Liver (tissue), 9 donors: ENCODE measurements around the gene ARHGEF7. TPM values are rescaled to one million over a fixed set of nuclear protein-coding genes. Genes with fewer than 3 reads are reported as not detected.
"Not testable (repeated sequence)": the region's sequence is repeated elsewhere in the genome, so short reads cannot be mapped to it uniquely, and the experiment has no call there.

Experiments used
- DNase-seq: peaks from one replicate; pipeline ENCODE4 v3.0.0-alpha.2; 2017; ENCODE audit warnings: low spot score
- H3K27ac ChIP-seq, 2 donors: one replicate each; pipeline ENCODE4 v1.7.0; 2013; ENCODE audit warnings: inconsistent platforms in 2 of 2, low read length in 2 of 2, control low read depth in 1 of 2, low read depth in 1 of 2, mild to moderate bottlenecking in 1 of 2
- H3K27me3 ChIP-seq, 4 donors: one replicate each; pipeline versions ENCODE4 v1.6.1 to v1.7.0; 2013; ENCODE audit warnings: low read length in 3 of 4, inconsistent platforms in 1 of 4, mild to moderate bottlenecking in 1 of 4, moderate library complexity in 1 of 4; ENCODE audit not compliant: control insufficient read depth in 4 of 4, insufficient read depth in 4 of 4
- H3K36me3 ChIP-seq, 4 donors: one replicate each; pipeline versions ENCODE4 v1.6.1 to v1.7.0; 2013; ENCODE audit warnings: low read length in 3 of 4, mild to moderate bottlenecking in 3 of 4, low read depth in 1 of 4, moderate library complexity in 1 of 4; ENCODE audit not compliant: control insufficient read depth in 4 of 4, insufficient read depth in 3 of 4
- H3K4me1 ChIP-seq, 4 donors: one replicate each; pipeline versions ENCODE4 v1.6.1 to v1.7.0; 2013; ENCODE audit warnings: low read length in 3 of 4, mild to moderate bottlenecking in 3 of 4, moderate library complexity in 1 of 4; ENCODE audit not compliant: control insufficient read depth in 4 of 4, insufficient read depth in 4 of 4
- H3K4me3 ChIP-seq, 3 donors: one replicate each; pipeline versions ENCODE4 v1.6.1 to v1.7.0; 2013; ENCODE audit warnings: low read length in 3 of 3, control low read depth in 1 of 3, low read depth in 1 of 3, mild to moderate bottlenecking in 1 of 3
- H3K9ac ChIP-seq, 2 donors: one replicate each; pipeline ENCODE4 v1.7.0; 2013; ENCODE audit warnings: low read length in 2 of 2, mild to moderate bottlenecking in 2 of 2, moderate library complexity in 2 of 2, control low read depth in 1 of 2, low read depth in 1 of 2
- H3K9me3 ChIP-seq, 4 donors: one replicate each; pipeline versions ENCODE4 v1.6.1 to v1.7.0; 2013; ENCODE audit warnings: low read length in 3 of 4; ENCODE audit not compliant: control insufficient read depth in 4 of 4
- EGR1 ChIP-seq, 2 donors: IDR thresholded peaks; 2 replicates each; pipeline ENCODE4 v1.6.1; 2016 to 2018; ENCODE audit warnings: antibody characterized with exemption in 2 of 2, low read depth in 2 of 2
- FOXA2 ChIP-seq: IDR thresholded peaks from 2 replicates; pipeline ENCODE4 v1.6.1; 2016; ENCODE audit warnings: antibody characterized with exemption
- GABPA ChIP-seq, 2 donors: IDR thresholded peaks in 1 of 2; conservative IDR thresholded peaks in 1 of 2; 2 replicates each; pipeline ENCODE4 v1.6.1; 2016; ENCODE audit warnings: antibody characterized with exemption in 2 of 2, mild to moderate bottlenecking in 1 of 2, moderate library complexity in 1 of 2
- HNF4A ChIP-seq, 2 donors: conservative IDR thresholded peaks; 2 replicates each; pipeline ENCODE4 v1.6.1; 2016; ENCODE audit warnings: antibody characterized with exemption in 2 of 2, mild to moderate bottlenecking in 2 of 2
- HNF4G ChIP-seq: IDR thresholded peaks from 2 replicates; pipeline ENCODE4 v1.6.1; 2016; ENCODE audit warnings: antibody characterized with exemption
- NR2F2 ChIP-seq: IDR thresholded peaks from 2 replicates; pipeline ENCODE4 v1.6.1; 2016; ENCODE audit warnings: antibody characterized with exemption
- RAD21 ChIP-seq, 2 donors: IDR thresholded peaks; 2 replicates each; pipeline ENCODE4 v1.6.1; 2016; ENCODE audit warnings: antibody characterized with exemption in 2 of 2, mild to moderate bottlenecking in 2 of 2
- RXRA ChIP-seq, 2 donors: IDR thresholded peaks; 2 replicates each; pipeline ENCODE4 v1.6.1; 2017 to 2018; ENCODE audit warnings: antibody characterized with exemption in 2 of 2, mild to moderate bottlenecking in 1 of 2
- SP1 ChIP-seq: IDR thresholded peaks from 2 replicates; pipeline ENCODE4 v1.6.1; 2018; ENCODE audit warnings: antibody characterized with exemption, mild to moderate bottlenecking
- YY1 ChIP-seq: IDR thresholded peaks from 2 replicates; pipeline ENCODE4 v1.6.1; 2016; ENCODE audit warnings: antibody characterized with exemption, mild to moderate bottlenecking
- WGBS: extraction: QIAGEN DNeasy Blood & Tissue Kit; methylation state at CpG from one replicate; pipeline ENCODE4 v1.1.7; 2013; 5-methylcytosine and 5-hydroxymethylcytosine counted together
- polyA plus RNA-seq, 2 donors: library from polyadenylated mRNA; stranded (reverse) in 1 of 2; unstranded in 1 of 2; fragments of 200-250 nt in 1 of 2; fragments of >200 nt in 1 of 2; fragmentation: Nextera tagmentation in 1 of 2; extraction: Ambion mirVana in 1 of 2; gene quantifications; one replicate each; pipeline versions ENCODE4 v1.2.1 to v1.2.3, GENCODE V29; 2013 to 2015
- total RNA-seq, 2 donors: library from RNA; depleted of rRNA; stranded (reverse); fragments of >200 nt; gene quantifications; one replicate each; pipeline ENCODE4 v1.2.3, GENCODE V29; 2014
- TF ChIP-seq, protein P1 (sequence below): IDR thresholded peaks from 2 replicates; pipeline ENCODE4 v1.6.1; 2016; ENCODE audit warnings: antibody characterized with exemption, mild to moderate bottlenecking
- TF ChIP-seq, protein P2 (sequence below): IDR thresholded peaks from 2 replicates; pipeline ENCODE4 v1.6.1; 2016; ENCODE audit warnings: antibody characterized with exemption
- donor health status: healthy.
- donor health status: healthy.
- donor health status: healthy.
- donor health status: healthy.
- donor health status: healthy.

The ARHGEF7 gene
- total and polyA plus RNA-seq, 4 donors = 10.3 to 37.5 (median 20.1) TPM

DNA sequence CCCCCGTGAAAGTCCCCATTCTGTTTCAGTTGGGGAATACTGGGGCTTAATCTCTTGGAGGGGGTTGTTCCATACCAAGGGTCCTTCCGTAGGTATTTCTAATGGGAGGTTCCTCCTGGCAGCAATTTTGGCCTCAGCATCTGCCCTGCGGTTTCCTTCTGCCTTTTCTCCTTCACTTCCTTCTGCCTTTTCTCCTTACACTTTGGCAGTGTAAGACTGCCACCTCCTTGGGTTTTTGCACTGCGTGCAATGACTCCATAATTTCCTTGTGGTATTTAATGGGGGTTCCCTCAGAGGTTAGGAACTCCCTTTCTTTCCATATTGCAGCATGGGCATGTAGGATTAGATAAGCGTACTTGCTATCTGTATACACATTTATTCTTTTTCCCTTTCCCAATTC, 78.1 kb downstream of the ARHGEF7 start:
- H3K27ac ChIP-seq, H3K9me3 ChIP-seq, H3K9ac ChIP-seq, DNase-seq, H3K4me1 ChIP-seq, H3K4me3 ChIP-seq, H3K36me3 ChIP-seq, H3K27me3 ChIP-seq: not testable (repeated sequence)
- WGBS = 85% methylated on average over 5 of the region's 5 CpGs

DNA sequence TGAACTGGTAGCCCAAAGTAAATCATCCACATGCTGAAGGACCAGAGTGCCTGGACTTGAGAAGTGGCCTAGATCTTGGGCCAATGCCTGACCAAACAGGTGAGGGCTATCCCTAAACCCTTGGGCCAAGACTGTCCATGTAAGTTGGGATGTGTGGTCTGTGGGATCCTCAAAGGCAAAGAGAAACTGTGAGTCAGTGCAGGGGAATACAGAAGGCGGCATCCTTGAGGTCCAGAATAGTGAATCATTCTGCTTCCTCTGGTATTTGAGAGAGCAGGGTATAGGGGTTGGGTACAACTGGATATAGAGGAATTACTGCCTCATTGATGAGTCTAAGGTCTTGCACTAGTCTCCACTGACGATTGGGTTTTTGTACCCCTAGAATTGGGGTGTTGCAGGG, 79.5 kb downstream of the ARHGEF7 start:
- not testable (repeated sequence) for H3K4me3 ChIP-seq, H3K9me3 ChIP-seq, H3K9ac ChIP-seq, H3K36me3 ChIP-seq, DNase-seq, H3K27me3 ChIP-seq, H3K4me1 ChIP-seq, H3K27ac ChIP-seq
- WGBS = 96% methylated on average over 2 of the region's 2 CpGs

DNA sequence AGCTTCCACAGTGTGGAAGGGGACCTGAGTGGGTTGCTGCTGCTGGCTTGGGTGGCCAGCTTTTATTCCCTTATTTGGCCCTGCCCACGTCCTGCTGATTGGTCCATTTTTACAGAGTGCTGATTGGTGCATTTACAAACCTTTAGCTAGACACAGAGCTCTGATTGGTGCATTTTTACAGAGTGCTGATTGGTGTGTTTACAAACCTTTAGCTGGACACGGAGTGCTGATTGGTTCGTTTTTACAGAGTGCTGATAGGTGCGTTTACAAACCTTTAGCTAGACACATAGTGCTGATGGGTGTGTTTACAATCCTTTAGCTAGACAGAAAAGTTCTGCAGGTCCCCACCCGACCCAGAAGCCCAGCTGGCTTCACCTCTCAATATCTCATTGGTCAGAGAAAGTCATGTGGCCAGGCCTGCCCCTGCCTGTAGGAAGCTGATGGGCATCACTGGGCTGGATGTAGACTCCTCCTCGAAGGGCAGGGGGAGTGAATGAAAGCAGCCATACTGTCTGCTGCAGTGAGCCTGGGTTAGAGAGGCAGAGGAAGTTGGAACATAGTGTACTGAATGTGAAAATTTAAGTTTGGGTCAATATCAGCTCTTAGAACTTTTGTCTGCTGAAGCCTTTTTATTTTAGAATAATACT, 83.7 kb downstream of the ARHGEF7 start:
- 96% methylated on average over 6 of the region's 6 CpGs for WGBS
- not testable (repeated sequence) for H3K27ac ChIP-seq, H3K9me3 ChIP-seq, DNase-seq, H3K27me3 ChIP-seq, H3K4me3 ChIP-seq, H3K36me3 ChIP-seq, H3K9ac ChIP-seq
- peaks cover 2 to 10% (median 5%) of the 10 kb centered on the region in 4 donors for H3K4me1 ChIP-seq

DNA sequence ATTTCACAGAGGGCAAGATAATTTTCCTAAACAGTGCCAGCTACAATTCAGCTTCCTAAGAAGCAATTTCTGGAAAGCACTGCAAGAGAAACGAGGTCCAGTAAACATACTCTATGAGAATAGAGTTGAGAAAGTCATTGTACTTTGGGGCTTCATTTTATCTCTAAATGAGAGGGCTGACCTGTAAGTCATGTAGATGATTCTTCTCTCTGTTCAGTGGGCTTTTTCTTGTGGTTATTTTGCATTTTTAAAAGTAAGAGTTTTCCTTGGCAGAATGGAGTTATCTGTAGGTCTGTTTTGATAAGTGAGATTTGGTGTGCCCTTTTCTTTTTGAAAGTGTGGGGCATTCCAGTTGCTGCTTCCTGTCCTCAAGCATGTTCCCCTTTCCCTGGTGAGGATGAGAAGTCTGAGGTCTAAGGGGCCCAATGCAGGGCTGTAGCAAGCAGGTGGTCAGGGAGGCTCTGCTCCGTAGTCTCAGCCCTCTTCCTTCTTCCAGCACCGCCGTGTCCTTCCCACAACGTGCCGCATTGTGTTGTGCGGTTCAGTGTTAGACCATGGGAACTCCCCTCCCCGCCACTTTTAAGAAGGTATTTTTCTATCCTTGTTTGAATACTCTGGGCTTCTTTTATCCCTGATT, 86.3 kb downstream of the ARHGEF7 start:
- H3K9ac ChIP-seq = no peak overlapping the region
- H3K4me1 ChIP-seq = peaks cover 8 to 18% (median 12%) of the 10 kb centered on the region in 4 donors
- peak overlapping the region in 1 of 2 donors; percentile 31 for H3K27ac ChIP-seq
- peaks cover 0 to 7% (median 0%) of the 10 kb centered on the region in 4 donors for H3K36me3 ChIP-seq
- H3K4me3 ChIP-seq = no peak overlapping the region
- 83% methylated on average over 8 of the region's 8 CpGs for WGBS
- no peak for TF ChIP-seq EGR1 (IDR thresholded peaks at IDR 0.05; ENCODE audit: low read depth in 2 of 2)
- TF ChIP-seq YY1 = no peak
- TF ChIP-seq, protein P1, sequence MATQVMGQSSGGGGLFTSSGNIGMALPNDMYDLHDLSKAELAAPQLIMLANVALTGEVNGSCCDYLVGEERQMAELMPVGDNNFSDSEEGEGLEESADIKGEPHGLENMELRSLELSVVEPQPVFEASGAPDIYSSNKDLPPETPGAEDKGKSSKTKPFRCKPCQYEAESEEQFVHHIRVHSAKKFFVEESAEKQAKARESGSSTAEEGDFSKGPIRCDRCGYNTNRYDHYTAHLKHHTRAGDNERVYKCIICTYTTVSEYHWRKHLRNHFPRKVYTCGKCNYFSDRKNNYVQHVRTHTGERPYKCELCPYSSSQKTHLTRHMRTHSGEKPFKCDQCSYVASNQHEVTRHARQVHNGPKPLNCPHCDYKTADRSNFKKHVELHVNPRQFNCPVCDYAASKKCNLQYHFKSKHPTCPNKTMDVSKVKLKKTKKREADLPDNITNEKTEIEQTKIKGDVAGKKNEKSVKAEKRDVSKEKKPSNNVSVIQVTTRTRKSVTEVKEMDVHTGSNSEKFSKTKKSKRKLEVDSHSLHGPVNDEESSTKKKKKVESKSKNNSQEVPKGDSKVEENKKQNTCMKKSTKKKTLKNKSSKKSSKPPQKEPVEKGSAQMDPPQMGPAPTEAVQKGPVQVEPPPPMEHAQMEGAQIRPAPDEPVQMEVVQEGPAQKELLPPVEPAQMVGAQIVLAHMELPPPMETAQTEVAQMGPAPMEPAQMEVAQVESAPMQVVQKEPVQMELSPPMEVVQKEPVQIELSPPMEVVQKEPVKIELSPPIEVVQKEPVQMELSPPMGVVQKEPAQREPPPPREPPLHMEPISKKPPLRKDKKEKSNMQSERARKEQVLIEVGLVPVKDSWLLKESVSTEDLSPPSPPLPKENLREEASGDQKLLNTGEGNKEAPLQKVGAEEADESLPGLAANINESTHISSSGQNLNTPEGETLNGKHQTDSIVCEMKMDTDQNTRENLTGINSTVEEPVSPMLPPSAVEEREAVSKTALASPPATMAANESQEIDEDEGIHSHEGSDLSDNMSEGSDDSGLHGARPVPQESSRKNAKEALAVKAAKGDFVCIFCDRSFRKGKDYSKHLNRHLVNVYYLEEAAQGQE = no peak
- TF ChIP-seq GABPA (IDR thresholded peaks at IDR 0.05 in 1 of 2, conservative IDR thresholded peaks at IDR 0.05 in 1 of 2) = no peak
- TF ChIP-seq FOXA2 = no peak
- TF ChIP-seq, protein P2, sequence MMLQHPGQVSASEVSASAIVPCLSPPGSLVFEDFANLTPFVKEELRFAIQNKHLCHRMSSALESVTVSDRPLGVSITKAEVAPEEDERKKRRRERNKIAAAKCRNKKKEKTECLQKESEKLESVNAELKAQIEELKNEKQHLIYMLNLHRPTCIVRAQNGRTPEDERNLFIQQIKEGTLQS = no peak
- TF ChIP-seq SP1 = no peak
- TF ChIP-seq RXRA (IDR thresholded peaks at IDR 0.05) = no peak
- TF ChIP-seq NR2F2 = no peak
- TF ChIP-seq HNF4A (conservative IDR thresholded peaks at IDR 0.05) = no peak
- no peak for TF ChIP-seq HNF4G
- no peak for TF ChIP-seq RAD21 (IDR thresholded peaks at IDR 0.05)
- no peaks in the 10 kb centered on the region for H3K9me3 ChIP-seq
- no peaks in the 10 kb centered on the region for H3K27me3 ChIP-seq
- no peak for DNase-seq
